ENCODE measurements around the gene GRB14. TPM values are rescaled to one million over a fixed set of nuclear protein-coding genes. Genes with fewer than 3 reads are reported as not detected.
A peak's percentile ranks its signal among the peaks of the same experiment; 100 is the strongest.

The GRB14 gene
- total and polyA plus RNA-seq, 7 donors, result 0.74 to 30.0 (median 4.8) TPM

DNA sequence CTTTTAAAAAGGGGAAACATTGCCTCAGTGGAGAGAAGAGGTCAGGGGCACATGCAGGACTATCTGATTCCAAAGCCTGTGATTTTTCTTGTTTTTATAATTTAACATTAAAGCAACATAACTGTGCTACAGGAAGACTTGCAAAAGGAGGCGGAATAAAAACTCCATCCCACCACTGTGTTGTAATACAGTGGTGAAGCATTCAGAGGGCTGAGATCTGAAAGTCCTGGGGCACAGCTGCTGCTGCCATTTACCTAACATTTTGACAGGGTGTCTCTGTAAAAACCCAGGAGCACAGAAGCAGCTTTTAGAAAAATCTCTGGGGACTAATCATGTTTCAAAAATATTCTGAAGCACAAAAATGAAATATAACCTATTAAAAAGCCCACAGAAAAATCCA lies 97.6 kb downstream of the GRB14 start:
- DNase-seq (no peak), ATAC-seq (peak in 2 of 4 donors; percentile 60 to 84)
- Histone ChIP-seq H3K27ac (no peak overlapping the region), H3K9me3 (peaks cover 5% of the 10 kb centered on the region), H3K4me1 (no peaks in the 10 kb centered on the region), H3K4me3 (no peak overlapping the region), H3K27me3 (ENCODE audit: insufficient read depth in 3 of 3, low read length in 2 of 3) (no peaks in the 10 kb centered on the region), H3K36me3 (ENCODE audit: insufficient read depth in 1 of 2, low read depth in 1 of 2) (no peaks in the 10 kb centered on the region)
- intact Hi-C loops (cut with DNase I), result no loop called here
- 24 to 47% (median 39%) methylated on average over 1 of the region's 1 CpG for WGBS, 3 donors
- TF ChIP-seq, protein P1, sequence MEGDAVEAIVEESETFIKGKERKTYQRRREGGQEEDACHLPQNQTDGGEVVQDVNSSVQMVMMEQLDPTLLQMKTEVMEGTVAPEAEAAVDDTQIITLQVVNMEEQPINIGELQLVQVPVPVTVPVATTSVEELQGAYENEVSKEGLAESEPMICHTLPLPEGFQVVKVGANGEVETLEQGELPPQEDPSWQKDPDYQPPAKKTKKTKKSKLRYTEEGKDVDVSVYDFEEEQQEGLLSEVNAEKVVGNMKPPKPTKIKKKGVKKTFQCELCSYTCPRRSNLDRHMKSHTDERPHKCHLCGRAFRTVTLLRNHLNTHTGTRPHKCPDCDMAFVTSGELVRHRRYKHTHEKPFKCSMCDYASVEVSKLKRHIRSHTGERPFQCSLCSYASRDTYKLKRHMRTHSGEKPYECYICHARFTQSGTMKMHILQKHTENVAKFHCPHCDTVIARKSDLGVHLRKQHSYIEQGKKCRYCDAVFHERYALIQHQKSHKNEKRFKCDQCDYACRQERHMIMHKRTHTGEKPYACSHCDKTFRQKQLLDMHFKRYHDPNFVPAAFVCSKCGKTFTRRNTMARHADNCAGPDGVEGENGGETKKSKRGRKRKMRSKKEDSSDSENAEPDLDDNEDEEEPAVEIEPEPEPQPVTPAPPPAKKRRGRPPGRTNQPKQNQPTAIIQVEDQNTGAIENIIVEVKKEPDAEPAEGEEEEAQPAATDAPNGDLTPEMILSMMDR (IDR thresholded peaks at IDR 0.05), result no peak

DNA sequence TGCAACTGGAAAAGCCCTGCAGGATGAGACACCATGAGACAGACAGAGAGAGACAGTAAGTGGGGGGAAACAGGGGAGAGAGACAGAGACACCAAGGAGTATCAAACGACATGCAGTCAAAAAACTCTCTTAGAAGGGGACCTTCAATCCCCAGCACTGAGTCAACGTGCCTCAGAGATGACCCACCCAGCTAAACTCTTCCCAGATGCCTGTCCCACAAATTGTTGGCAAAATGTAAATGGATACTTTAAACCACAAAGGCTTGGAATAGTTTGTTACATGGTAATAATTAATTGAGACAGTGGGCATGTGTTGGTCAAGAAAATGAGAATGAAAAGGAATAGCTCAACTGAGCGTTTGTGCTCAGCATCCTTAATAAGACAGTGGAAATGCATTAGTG lies 98.3 kb downstream of the GRB14 start:
- H3K4me3 ChIP-seq, result no peak overlapping the region
- TF ChIP-seq, protein P1 (IDR thresholded peaks at IDR 0.05), result no peak
- 35 to 52% (median 39%) methylated on average over 3 of the region's 3 CpGs for WGBS, 3 donors
- no peaks in the 10 kb centered on the region for H3K36me3 ChIP-seq (ENCODE audit: insufficient read depth in 1 of 2, low read depth in 1 of 2)
- H3K4me1 ChIP-seq, result no peaks in the 10 kb centered on the region
- no peak for DNase-seq
- H3K27me3 ChIP-seq (ENCODE audit: insufficient read depth in 3 of 3, low read length in 2 of 3), result no peaks in the 10 kb centered on the region
- H3K27ac ChIP-seq, result no peak overlapping the region
- peak in 1 of 4 donors; percentile 65 for ATAC-seq
- peaks cover 5% of the 10 kb centered on the region for H3K9me3 ChIP-seq
- intact Hi-C loops (cut with DNase I), result no loop called here

DNA sequence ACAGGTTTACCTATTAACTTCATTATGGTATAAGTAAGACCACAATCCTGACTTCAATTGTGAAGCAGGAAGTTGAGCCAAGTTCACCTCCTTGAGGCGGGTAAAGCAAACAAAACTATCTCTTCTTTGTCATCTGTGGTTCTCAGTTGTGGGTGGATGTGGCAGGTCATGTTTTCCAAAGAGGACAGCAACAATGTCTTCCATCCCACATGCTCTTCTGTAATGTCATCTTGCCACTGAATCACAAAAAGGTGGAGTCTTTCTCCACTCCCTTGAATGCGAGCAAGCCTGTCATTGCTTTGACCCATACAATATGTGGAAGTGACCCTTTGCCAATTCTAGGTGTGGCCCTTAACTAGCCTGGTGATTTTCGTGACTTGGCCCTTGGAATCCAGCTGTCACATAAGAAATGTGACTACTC lies 98.7 kb downstream of the GRB14 start:
- ATAC-seq, result peak in 1 of 4 donors; percentile 33
- intact Hi-C loops (cut with DNase I), result no loop called here
- 79 to 82% (median 81%) methylated on average over 3 of the region's 3 CpGs for WGBS, 3 donors

DNA sequence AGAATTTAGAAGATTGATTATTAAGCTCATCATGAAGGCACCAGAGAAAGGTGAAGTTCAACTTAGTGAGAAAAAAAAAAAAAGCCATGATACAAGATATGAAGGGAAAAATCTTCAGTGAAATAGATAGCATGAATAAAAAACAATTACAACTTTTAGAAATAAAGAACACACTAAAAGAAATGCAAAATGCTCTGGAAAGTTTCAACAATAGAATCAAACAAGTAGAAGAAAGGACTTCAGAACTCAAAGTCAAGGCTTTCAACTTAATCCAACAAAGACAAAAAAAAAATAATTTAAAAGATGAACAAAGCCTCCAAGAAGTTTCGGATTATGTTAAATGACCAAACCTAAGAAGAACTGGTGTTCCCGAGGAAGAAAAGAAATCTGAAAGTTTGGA lies 105.5 kb downstream of the GRB14 start:
- Histone ChIP-seq H3K36me3 (ENCODE audit: insufficient read depth in 1 of 2, low read depth in 1 of 2) (no peaks in the 10 kb centered on the region), H3K4me3 (no peak overlapping the region), H3K27me3 (ENCODE audit: insufficient read depth in 3 of 3, low read length in 2 of 3) (no peaks in the 10 kb centered on the region), H3K9me3 (peaks cover 5% of the 10 kb centered on the region), H3K27ac (no peak overlapping the region), H3K4me1 (no peaks in the 10 kb centered on the region)
- TF ChIP-seq, protein P1 (IDR thresholded peaks at IDR 0.05), result no peak
- DNase-seq (no peak), ATAC-seq (no peak)
- WGBS, 3 donors, result 91 to 99% (median 95%) methylated on average over 2 of the region's 2 CpGs
- intact Hi-C loops (cut with DNase I), result no loop called here

More for the DNA sequence above, 98.7 kb downstream of the GRB14 start:
- H3K27ac ChIP-seq, result no peak overlapping the region
- H3K4me3 ChIP-seq, result no peak overlapping the region
- no peaks in the 10 kb centered on the region for H3K27me3 ChIP-seq (ENCODE audit: insufficient read depth in 3 of 3, low read length in 2 of 3)
- H3K36me3 ChIP-seq (ENCODE audit: insufficient read depth in 1 of 2, low read depth in 1 of 2), result no peaks in the 10 kb centered on the region
- H3K9me3 ChIP-seq, result peaks cover 5% of the 10 kb centered on the region
- DNase-seq, result no peak
- no peaks in the 10 kb centered on the region for H3K4me1 ChIP-seq
- TF ChIP-seq, protein P1 (IDR thresholded peaks at IDR 0.05), result no peak

- 76 to 80% (median 78%) methylated on average over 4 of the region's 4 CpGs for WGBS, 3 donors
- no peak for ATAC-seq
- H3K9me3 ChIP-seq, result peaks cover 5% of the 10 kb centered on the region
Observed at GRCh38 chr2:164515030-164515429, 106.3 kb downstream of the GRB14 start.

More at GRCh38 chr2:164515030-164515429, 106.3 kb downstream of the GRB14 start:
- no peak for DNase-seq
- Histone ChIP-seq H3K4me3 (no peak overlapping the region), H3K36me3 (ENCODE audit: insufficient read depth in 1 of 2, low read depth in 1 of 2) (no peaks in the 10 kb centered on the region), H3K27ac (no peak overlapping the region), H3K27me3 (ENCODE audit: insufficient read depth in 3 of 3, low read length in 2 of 3) (no peaks in the 10 kb centered on the region), H3K4me1 (no peaks in the 10 kb centered on the region)
- TF ChIP-seq, protein P1 (IDR thresholded peaks at IDR 0.05), result no peak
- intact Hi-C loops (cut with DNase I), result no loop called here
